ENCODE measurements around the gene SLC30A2. TPM values are rescaled to one million over a fixed set of nuclear protein-coding genes. Genes with fewer than 3 reads are reported as not detected.

Gene SLC30A2
- total and polyA plus RNA-seq, 2 experiments from 2014 or later: 0.07 TPM; not detected in 1

- DNase-seq (ENCODE audit: low spot score) (no peak), ATAC-seq (no peak)
- Mint-ChIP-seq H3K4me1 (peaks cover 21% of the 10 kb centered on the region), H3K36me3 (ENCODE audit: low read depth) (no peaks in the 10 kb centered on the region), H3K9me3 (no peaks in the 10 kb centered on the region), H3K4me3 (no peak overlapping the region), H3K27me3 (ENCODE audit: insufficient read depth, low read depth, poor library complexity) (peaks cover 9% of the 10 kb centered on the region), H3K27ac (no peak overlapping the region)
- H3K4me3 ChIP-seq: no peak overlapping the region; the same call in 1 of the 2 replicates
- TF ChIP-seq JUNB (IDR thresholded peaks at IDR 0.05; ENCODE audit: unreplicated experiment): no peak
- TF ChIP-seq CTCF (conservative IDR thresholded peaks at IDR 0.05; ENCODE audit: low read depth in 2 of 2): no peak
- TF ChIP-seq ETS1 (IDR thresholded peaks at IDR 0.05): no peak
- TF ChIP-seq ZNF114 (CRISPR knock-in tag; IDR thresholded peaks at IDR 0.05): no peak
- no peak for TF ChIP-seq REST (IDR thresholded peaks at IDR 0.05; ENCODE audit: unreplicated experiment)
- TF ChIP-seq CREB1 (CRISPR knock-in tag; IDR thresholded peaks at IDR 0.05; ENCODE audit: low read depth): no peak
- TF ChIP-seq STAT1 (IDR thresholded peaks at IDR 0.05; ENCODE audit: unreplicated experiment): no peak
- TF ChIP-seq ZNF331 (CRISPR knock-in tag; IDR thresholded peaks at IDR 0.05; ENCODE audit: low read depth): no peak
- TF ChIP-seq ZNF462 (CRISPR knock-in tag; IDR thresholded peaks at IDR 0.05): no peak
- no peak for TF ChIP-seq NANOG (IDR thresholded peaks at IDR 0.05; ENCODE audit: borderline replicate concordance)
- no peak for TF ChIP-seq EZH2phosphoT487 (IDR thresholded peaks at IDR 0.05; ENCODE audit: unreplicated experiment)
- no peak for TF ChIP-seq POLR2AphosphoS5 (IDR thresholded peaks at IDR 0.05; ENCODE audit: low read depth)
- no peak for TF ChIP-seq EZH2 (IDR thresholded peaks at IDR 0.05; ENCODE audit: low read depth, unreplicated experiment)
- H3K79me2 ChIP-seq (replicated peaks; ENCODE audit: insufficient read depth): no peaks in the 10 kb centered on the region
- no peaks in the 10 kb centered on the region for H3K36me3 ChIP-seq (ENCODE audit: insufficient read depth)
- H3K4me2 ChIP-seq: peak overlapping the region; percentile 78; the same call in 1 of the 2 replicates
- H3K27me3 ChIP-seq (ENCODE audit: insufficient read depth): no peaks in the 10 kb centered on the region
- no peak overlapping the region for H3K27ac ChIP-seq (ENCODE audit: low read depth)
- no peaks in the 10 kb centered on the region for H3F3A ChIP-seq (replicated peaks; ENCODE audit: low read depth)
- H2AFZ ChIP-seq: no peak overlapping the region
- peaks cover 3% of the 10 kb centered on the region; the same call in 1 of the 2 replicates for H3K4me1 ChIP-seq (ENCODE audit: insufficient read depth)
- H3K9me2 ChIP-seq (ENCODE audit: insufficient read depth): no peaks in the 10 kb centered on the region
- no peaks in the 10 kb centered on the region for H4K20me1 ChIP-seq (replicated peaks; ENCODE audit: insufficient read depth)
Measured at GRCh38 chr1:26022404-26022779, 23.5 kb downstream of the SLC30A2 start.
